Glomerular visceral epithelial cell (primary cell): ENCODE results near the gene KRT82.
"Not testable (repeated sequence)": the region's sequence is repeated elsewhere in the genome, so short reads cannot be mapped to it uniquely, and the experiment has no call there.

ENCODE experiments used
- DNase-seq: peaks from one replicate; pipeline ENCODE4 v3.0.0-alpha.2; 2016; ENCODE audit errors: extremely low spot score

Gene KRT82

GRCh38 chr12:52405922-52406385 is at the start of gene KRT82:
Gene KRT82, minus strand, starts transcription at chr12:52406335. Its CDS starts 58 bp downstream, at chr12:52406277.
- no peak for DNase-seq

- no peak for DNase-seq
Observed at GRCh38 chr12:52455821-52456220, 49.7 kb upstream of the KRT82 start.

- no peak for DNase-seq
Observed at GRCh38 chr12:52454411-52455201, 48.5 kb upstream of the KRT82 start.

DNA sequence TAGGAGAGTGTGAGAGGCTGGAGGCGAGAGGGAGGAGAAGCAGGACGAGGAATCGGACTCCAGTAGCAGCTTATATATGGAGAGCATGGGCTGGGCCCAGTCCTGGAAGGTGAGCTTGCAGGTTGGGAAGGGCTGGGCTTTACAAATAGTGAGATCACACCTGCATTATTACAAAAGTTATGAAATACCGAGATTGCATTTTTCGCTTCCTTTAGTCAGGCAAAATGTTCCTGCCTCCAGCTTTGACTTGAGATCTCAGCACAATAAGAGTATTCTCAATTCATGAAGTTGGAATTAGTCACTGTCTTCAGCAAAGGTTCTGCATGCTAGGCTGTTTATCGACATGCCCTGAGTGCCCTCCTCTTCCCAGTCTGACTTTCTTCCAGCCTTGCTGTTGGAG is 46.0 kb upstream of the KRT82 start, which contains the start of gene KRT6B:
KRT6B (minus strand) TSS at position 46 of the 400 bp plus-strand sequence. CDS start 68 bp downstream, outside the sequence.
- no peak for DNase-seq

DNA sequence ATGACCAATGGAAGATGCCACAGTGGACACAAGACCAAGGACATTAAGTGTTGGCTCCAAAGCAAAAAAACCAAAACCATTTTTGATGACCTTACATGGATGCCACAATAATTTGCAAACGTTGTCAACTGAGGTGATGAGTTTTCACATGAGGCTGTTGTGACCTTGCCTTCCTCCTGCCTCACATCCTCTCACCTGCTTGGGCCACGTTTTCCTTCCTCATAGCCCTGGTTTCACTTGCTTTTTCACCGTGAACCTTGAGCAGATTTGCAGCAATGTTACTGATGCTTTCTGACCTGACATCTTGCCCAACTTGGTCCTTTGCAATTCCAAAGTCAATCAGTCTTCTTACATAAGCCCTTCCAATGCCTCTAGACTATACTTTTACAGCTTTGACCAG is 42.1 kb upstream of the KRT82 start:
- no peak for DNase-seq

GRCh38 chr12:52447196-52447595 is 41.1 kb upstream of the KRT82 start:
- DNase-seq: not testable (repeated sequence)

- DNase-seq: no peak
Observed at GRCh38 chr12:52446367-52447045, 40.4 kb upstream of the KRT82 start.

DNA sequence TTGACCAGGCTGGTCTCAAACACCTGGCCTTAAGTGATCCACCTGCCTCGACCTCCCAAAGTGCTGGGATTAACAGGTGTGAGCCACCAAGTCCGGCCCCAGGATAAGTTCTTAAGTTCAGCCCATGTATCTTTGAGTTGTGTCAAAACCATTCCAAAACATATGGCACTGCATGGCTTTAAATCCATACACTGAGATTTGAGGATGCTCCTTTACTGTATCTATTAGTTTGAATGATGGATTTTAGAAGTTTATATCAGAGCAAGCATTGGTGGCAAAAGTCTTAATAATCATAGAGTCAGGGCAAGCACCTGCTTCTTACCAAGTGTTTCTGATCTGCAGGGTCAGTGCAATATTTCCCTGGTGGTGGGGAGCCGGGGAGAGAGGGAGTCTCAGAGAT is 39.7 kb upstream of the KRT82 start:
- no peak for DNase-seq

- no peak for DNase-seq
Observed at GRCh38 chr12:52444647-52445595, 38.8 kb upstream of the KRT82 start.

- DNase-seq: no peak
Observed at GRCh38 chr12:52443966-52444365, 37.8 kb upstream of the KRT82 start.

DNA sequence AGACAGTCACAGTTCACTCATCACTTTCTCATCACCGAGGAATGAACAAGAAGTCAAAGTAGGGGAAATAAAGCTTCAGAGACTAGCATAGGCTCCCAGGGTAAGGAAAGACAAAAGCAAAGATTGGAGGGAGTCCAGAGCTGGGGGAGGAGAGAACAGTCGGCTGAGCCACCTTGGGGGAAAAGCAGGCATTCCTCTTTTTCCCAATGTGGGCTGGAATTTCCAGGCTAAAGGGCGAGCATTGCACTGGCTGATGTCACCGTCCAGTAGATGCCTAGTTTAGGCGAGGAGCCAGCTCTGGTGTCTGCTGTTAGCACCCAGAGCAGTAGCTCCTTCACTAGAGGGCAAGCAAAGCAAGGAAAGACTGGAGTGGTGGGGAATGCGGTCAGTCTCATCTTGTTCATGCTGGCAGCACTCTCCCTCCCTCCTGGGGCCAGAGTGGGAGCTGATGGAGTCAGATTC is 36.5 kb upstream of the KRT82 start:
- peak; percentile 95 for DNase-seq

- peak; percentile 26 for DNase-seq
Observed at GRCh38 chr12:52441320-52441911, 35.3 kb upstream of the KRT82 start.

- peak; percentile 55 for DNase-seq
Observed at GRCh38 chr12:52440821-52441319, 34.7 kb upstream of the KRT82 start.

DNA sequence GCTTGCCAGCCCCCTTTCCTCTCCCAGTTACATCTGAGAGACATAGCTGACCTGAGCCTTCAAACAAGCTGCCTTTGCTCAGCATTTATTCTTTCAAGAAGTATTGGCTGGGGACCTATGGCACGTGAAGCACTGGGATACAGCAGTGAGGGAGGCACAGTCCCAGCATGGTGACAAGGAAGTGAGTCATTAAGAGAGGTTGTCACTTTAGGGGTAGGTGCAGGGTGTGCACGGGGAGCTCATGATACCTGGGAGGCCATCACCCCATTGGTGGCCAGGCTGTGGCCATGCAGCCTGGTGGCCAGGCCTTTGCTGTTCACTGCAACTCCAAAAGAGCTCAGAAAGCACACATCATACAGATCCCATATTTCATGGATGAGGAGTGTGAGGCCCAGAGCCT is 33.7 kb upstream of the KRT82 start:
- no peak for DNase-seq

- DNase-seq: no peak
Observed at GRCh38 chr12:52439420-52439819, 33.3 kb upstream of the KRT82 start.

- no peak for DNase-seq
Observed at GRCh38 chr12:52438305-52439301, 32.5 kb upstream of the KRT82 start.

GRCh38 chr12:52437508-52437907 is 31.4 kb upstream of the KRT82 start:
- no peak for DNase-seq

DNA sequence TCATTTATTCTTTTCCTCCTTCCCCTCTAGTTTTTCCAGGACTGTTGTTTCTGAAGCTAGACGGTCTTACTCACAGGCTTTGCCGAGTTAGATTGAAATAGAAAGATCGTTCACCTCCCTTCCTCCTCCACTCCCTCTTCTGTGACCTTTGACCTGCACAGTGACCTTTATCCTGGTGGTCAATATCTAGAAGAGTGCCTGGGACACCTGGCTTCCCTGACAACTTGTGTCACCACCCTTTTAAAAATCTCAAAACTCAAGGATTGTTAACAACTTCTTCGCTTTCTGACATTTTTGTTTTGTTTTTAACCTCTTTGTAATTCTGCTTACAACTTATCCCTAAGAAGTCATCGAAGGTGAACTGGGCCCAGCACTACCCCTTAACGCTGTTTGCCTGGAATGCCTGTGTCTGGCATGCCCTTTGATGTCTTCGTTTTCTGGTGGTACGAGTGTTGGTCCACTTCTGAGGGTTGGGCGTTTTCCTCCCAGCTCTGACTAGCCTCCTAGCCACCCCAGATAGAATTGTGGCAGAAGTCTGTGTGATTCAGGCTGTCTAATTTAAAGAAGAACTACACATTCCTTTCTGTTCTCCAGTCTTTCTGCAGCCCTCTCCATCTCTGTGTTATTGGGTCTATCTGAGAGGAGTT is 30.8 kb upstream of the KRT82 start:
- no peak for DNase-seq
